HepG2 (cell line): ENCODE results near the gene ROBO3. TPM values are rescaled to one million over a fixed set of nuclear protein-coding genes. Genes with fewer than 3 reads are reported as not detected.

ENCODE experiments used
- CREB1 ChIP-seq, 2 experiments: fragments of 450-650 bp in 1 of 2; IDR thresholded peaks; 2 replicates each; pipeline ENCODE4 v1.6.1; 2016 to 2017; ENCODE audit warnings: control low read depth in 1 of 2, mild to moderate bottlenecking in 1 of 2, missing compliant biosample characterization in 1 of 2, missing genetic modification characterization in 1 of 2
- HMGXB3 ChIP-seq: sonication (generic); formaldehyde crosslinking; IDR thresholded peaks from 2 replicates; pipeline ENCODE4 v1.4.0; 2020; ENCODE audit warnings: missing genetic modification reagents, borderline replicate concordance
- MAFG ChIP-seq: sonication (generic); formaldehyde crosslinking; IDR thresholded peaks from 2 replicates; pipeline ENCODE4 v1.5.1; 2020; ENCODE audit warnings: mild to moderate bottlenecking, missing genetic modification reagents
- RBFOX2 ChIP-seq: fragments of 200-400 bp; formaldehyde crosslinking; IDR thresholded peaks from 2 replicates; pipeline ENCODE4 v1.6.1; 2017; ENCODE audit warnings: low read depth, mild to moderate bottlenecking, low read length
- SMAD3 ChIP-seq: sonication (generic); formaldehyde crosslinking; IDR thresholded peaks from 2 replicates; pipeline ENCODE4 v1.4.0; 2020; ENCODE audit warnings: missing genetic modification reagents
- TFE3 ChIP-seq: IDR thresholded peaks from 2 replicates; pipeline ENCODE4 v1.6.1; 2016
- THYN1 ChIP-seq: sonication (generic); formaldehyde crosslinking; IDR thresholded peaks from 2 replicates; pipeline ENCODE4 v1.8.1; 2023; ENCODE audit warnings: low read depth, mild to moderate bottlenecking, moderate library complexity, missing genetic modification reagents, borderline replicate concordance
- TP53 ChIP-seq: sonication (generic); formaldehyde crosslinking; conservative IDR thresholded peaks from 2 replicates; pipeline ENCODE4 v1.4.0; 2020; ENCODE audit warnings: missing genetic modification reagents
- ZBTB20 ChIP-seq: sonication (generic); formaldehyde crosslinking; IDR thresholded peaks from 2 replicates; pipeline ENCODE4 v1.8.1; 2023; ENCODE audit warnings: missing genetic modification reagents, low read depth, mild to moderate bottlenecking, borderline replicate concordance
- ZNF160 ChIP-seq: sonication (generic); formaldehyde crosslinking; IDR thresholded peaks from 2 replicates; pipeline ENCODE4 v1.8.0; 2022; ENCODE audit warnings: mild to moderate bottlenecking, inconsistent platforms, missing genetic modification reagents
- ZNF282 ChIP-seq: fragments of 450-650 bp; IDR thresholded peaks from 2 replicates; pipeline ENCODE4 v1.6.1; 2018; ENCODE audit not compliant: partially characterized antibody
- ZNF343 ChIP-seq: sonication (generic); formaldehyde crosslinking; IDR thresholded peaks from 2 replicates; pipeline ENCODE4 v1.4.0; 2020; ENCODE audit warnings: mild to moderate bottlenecking, missing genetic modification reagents
- ZNF644 ChIP-seq: IDR thresholded peaks from 2 replicates; pipeline ENCODE4 v1.6.1; 2016; ENCODE audit warnings: low read depth
- ZNF761 ChIP-seq: sonication (generic); formaldehyde crosslinking; conservative IDR thresholded peaks from 2 replicates; pipeline ENCODE4 v1.4.0; 2020; ENCODE audit warnings: mild to moderate bottlenecking, missing genetic modification reagents
- ZNF780A ChIP-seq: sonication (generic); formaldehyde crosslinking; IDR thresholded peaks from 2 replicates; pipeline ENCODE4 v1.8.0; 2022; ENCODE audit warnings: mild to moderate bottlenecking, missing genetic modification reagents, moderate library complexity
- ZNF782 ChIP-seq: sonication (generic); formaldehyde crosslinking; IDR thresholded peaks from 2 replicates; pipeline ENCODE4 v1.4.0; 2020; ENCODE audit warnings: missing genetic modification reagents, mild to moderate bottlenecking, borderline replicate concordance
- ZNF879 ChIP-seq: sonication (generic); formaldehyde crosslinking; IDR thresholded peaks from 2 replicates; pipeline ENCODE4 v1.8.1; 2023; ENCODE audit warnings: missing genetic modification reagents
- ZSCAN20 ChIP-seq: sonication (generic); formaldehyde crosslinking; IDR thresholded peaks from 2 replicates; pipeline ENCODE4 v1.4.0; 2020; ENCODE audit warnings: missing genetic modification reagents, mild to moderate bottlenecking, borderline replicate concordance
- ZSCAN31 ChIP-seq: sonication (generic); formaldehyde crosslinking; IDR thresholded peaks from 2 replicates; pipeline ENCODE4 v1.5.0; 2020; ENCODE audit warnings: low read depth, mild to moderate bottlenecking, missing genetic modification reagents
- polyA plus RNA-seq, 8 experiments: library from polyadenylated mRNA; depleted of rRNA in 3 of 8; stranded (reverse) in 7 of 8; unstranded in 1 of 8; fragments of >200 nt; fragmentation: Illumina TruSeq in 4 of 8; extraction: Trizol in 4 of 8; gene quantifications; 2 replicates each; pipeline versions ENCODE4 v1.2.1 to v1.2.3, GENCODE V29; 2011 to 2016; ENCODE audit warnings: low read depth in 4 of 8, missing spikeins in 1 of 8, mixed read lengths in 1 of 8; ENCODE audit not compliant: insufficient read depth in 1 of 8
- total RNA-seq, 5 experiments: library from RNA; depleted of rRNA; stranded (reverse); fragments of >200 nt; fragmentation: Illumina TruSeq; extraction: Trizol; gene quantifications; 2 replicates each; pipeline ENCODE4 v1.2.3, GENCODE V29; 2016; ENCODE audit warnings: low read depth in 1 of 5
- TF ChIP-seq, protein P1 (sequence below): sonication (generic); formaldehyde crosslinking; IDR thresholded peaks from 2 replicates; pipeline ENCODE4 v1.4.0; 2020; ENCODE audit warnings: mild to moderate bottlenecking, missing genetic modification reagents
- TF ChIP-seq, protein P2 (sequence below): sonication (generic); formaldehyde crosslinking; IDR thresholded peaks from 2 replicates; pipeline ENCODE4 v1.5.1; 2020; ENCODE audit warnings: missing genetic modification reagents, mild to moderate bottlenecking, borderline replicate concordance

ROBO3 gene
- total and polyA plus RNA-seq, 2 of the 13 experiments (the other 11 are each of a cell fraction or from before 2014, with no cell fraction given) = 0.07 to 2.4 TPM

- TF ChIP-seq, protein P1, sequence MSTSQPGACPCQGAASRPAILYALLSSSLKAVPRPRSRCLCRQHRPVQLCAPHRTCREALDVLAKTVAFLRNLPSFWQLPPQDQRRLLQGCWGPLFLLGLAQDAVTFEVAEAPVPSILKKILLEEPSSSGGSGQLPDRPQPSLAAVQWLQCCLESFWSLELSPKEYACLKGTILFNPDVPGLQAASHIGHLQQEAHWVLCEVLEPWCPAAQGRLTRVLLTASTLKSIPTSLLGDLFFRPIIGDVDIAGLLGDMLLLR (CRISPR knock-in tag) = no peak
- TF ChIP-seq THYN1 (CRISPR knock-in tag) (no peak), ZSCAN31 (no peak), HMGXB3 (CRISPR knock-in tag) (no peak), TFE3 (CRISPR knock-in tag) (0 out of 2 replicates have a peak, but pooled peaks have one; percentile 9), RBFOX2 (no peak), CREB1 (IDR thresholded peaks at IDR 0.05) (no peak), CREB1 (CRISPR knock-in tag; IDR thresholded peaks at IDR 0.05) (no peak), ZNF761 (CRISPR knock-in tag) (0 out of 2 replicates have a peak, but pooled peaks have one; percentile 59), ZNF780A (no peak), ZNF879 (CRISPR knock-in tag) (no peak), ZNF282 (no peak), ZNF782 (CRISPR knock-in tag) (peak; percentile 52; the same call in 1 of the 2 replicates), MAFG (CRISPR knock-in tag) (no peak), TP53 (CRISPR knock-in tag) (no peak), ZNF644 (CRISPR knock-in tag) (no peak), ZSCAN20 (CRISPR knock-in tag) (no peak), ZNF343 (CRISPR knock-in tag) (0 out of 2 replicates have a peak, but pooled peaks have one; percentile 46), ZNF160 (CRISPR knock-in tag) (no peak), SMAD3 (CRISPR knock-in tag) (no peak), ZBTB20 (peak; percentile 30; the same call in 1 of the 2 replicates)
- TF ChIP-seq, protein P2, sequence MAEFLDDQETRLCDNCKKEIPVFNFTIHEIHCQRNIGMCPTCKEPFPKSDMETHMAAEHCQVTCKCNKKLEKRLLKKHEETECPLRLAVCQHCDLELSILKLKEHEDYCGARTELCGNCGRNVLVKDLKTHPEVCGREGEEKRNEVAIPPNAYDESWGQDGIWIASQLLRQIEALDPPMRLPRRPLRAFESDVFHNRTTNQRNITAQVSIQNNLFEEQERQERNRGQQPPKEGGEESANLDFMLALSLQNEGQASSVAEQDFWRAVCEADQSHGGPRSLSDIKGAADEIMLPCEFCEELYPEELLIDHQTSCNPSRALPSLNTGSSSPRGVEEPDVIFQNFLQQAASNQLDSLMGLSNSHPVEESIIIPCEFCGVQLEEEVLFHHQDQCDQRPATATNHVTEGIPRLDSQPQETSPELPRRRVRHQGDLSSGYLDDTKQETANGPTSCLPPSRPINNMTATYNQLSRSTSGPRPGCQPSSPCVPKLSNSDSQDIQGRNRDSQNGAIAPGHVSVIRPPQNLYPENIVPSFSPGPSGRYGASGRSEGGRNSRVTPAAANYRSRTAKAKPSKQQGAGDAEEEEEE = no peak
Observed at GRCh38 chr11:124882339-124883071, 17.3 kb downstream of the ROBO3 start (continued).
